Neural cell (in vitro differentiated cells): ENCODE measurements around the gene POLE3.

ENCODE experiments used
- EP300 ChIP-seq: fragments of 450-650 bp; conservative IDR thresholded peaks from 2 replicates; pipeline ENCODE4 v1.6.1; 2014; ENCODE audit warnings: antibody characterized with exemption, mild to moderate bottlenecking, moderate library complexity; ENCODE audit not compliant: poor library complexity, severe bottlenecking
- EZH2 ChIP-seq: fragments of 200-600, 300-800 bp; shearing (Covaris generic), sonication (generic); IDR thresholded peaks from 2 replicates; pipeline ENCODE4 v1.6.1; 2014; ENCODE audit warnings: antibody characterized with exemption, low read length, borderline replicate concordance, mild to moderate bottlenecking; ENCODE audit not compliant: insufficient read depth, poor library complexity, severe bottlenecking
- POLR2AphosphoS5 ChIP-seq: IDR thresholded peaks from 2 replicates; pipeline ENCODE4 v1.6.1; 2012
- TF ChIP-seq, protein P1 (sequence below): fragments of 450-650 bp; IDR thresholded peaks from 2 replicates; pipeline ENCODE4 v1.5.1; 2014; ENCODE audit warnings: antibody characterized with exemption, mild to moderate bottlenecking, moderate library complexity; ENCODE audit not compliant: poor library complexity, severe bottlenecking

DNA sequence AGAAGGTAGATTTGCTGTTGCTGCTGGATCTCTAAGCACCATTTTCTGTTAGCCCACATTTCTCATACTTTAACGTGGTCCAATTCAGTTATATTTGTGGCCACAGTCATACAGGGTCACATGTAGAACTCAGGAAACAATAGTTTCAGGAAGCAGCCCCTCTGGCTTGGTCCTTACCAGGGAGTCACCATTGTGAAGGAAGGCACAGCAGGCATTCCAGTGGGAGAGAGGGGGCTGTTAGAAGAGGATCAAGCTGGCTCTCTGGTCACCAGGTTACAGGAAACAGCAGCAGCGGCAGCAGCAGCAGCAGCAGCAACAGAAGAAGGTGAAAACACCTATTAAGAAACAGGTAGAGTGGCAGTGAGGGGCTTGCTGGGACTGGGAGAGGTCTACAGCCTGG is 14.6 kb upstream of the POLE3 start:
- TF ChIP-seq EZH2 (no peak), EP300 (no peak), POLR2AphosphoS5 (no peak)
- TF ChIP-seq, protein P1, sequence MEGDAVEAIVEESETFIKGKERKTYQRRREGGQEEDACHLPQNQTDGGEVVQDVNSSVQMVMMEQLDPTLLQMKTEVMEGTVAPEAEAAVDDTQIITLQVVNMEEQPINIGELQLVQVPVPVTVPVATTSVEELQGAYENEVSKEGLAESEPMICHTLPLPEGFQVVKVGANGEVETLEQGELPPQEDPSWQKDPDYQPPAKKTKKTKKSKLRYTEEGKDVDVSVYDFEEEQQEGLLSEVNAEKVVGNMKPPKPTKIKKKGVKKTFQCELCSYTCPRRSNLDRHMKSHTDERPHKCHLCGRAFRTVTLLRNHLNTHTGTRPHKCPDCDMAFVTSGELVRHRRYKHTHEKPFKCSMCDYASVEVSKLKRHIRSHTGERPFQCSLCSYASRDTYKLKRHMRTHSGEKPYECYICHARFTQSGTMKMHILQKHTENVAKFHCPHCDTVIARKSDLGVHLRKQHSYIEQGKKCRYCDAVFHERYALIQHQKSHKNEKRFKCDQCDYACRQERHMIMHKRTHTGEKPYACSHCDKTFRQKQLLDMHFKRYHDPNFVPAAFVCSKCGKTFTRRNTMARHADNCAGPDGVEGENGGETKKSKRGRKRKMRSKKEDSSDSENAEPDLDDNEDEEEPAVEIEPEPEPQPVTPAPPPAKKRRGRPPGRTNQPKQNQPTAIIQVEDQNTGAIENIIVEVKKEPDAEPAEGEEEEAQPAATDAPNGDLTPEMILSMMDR = no peak
